CD14-positive monocyte (primary cell): ENCODE results near the gene TNFRSF4. TPM values are rescaled to one million over a fixed set of nuclear protein-coding genes. Genes with fewer than 3 reads are reported as not detected.

Experiments
- DNase-seq, 3 donors: peaks; one replicate each; pipeline ENCODE4 v3.0.0-alpha.2; 2011 to 2022
- H2AFZ ChIP-seq: 2 replicates; pipeline ENCODE4 v1.6.0; 2012; ENCODE audit warnings: mild to moderate bottlenecking, low read depth, low read length, inconsistent platforms; ENCODE audit not compliant: insufficient read depth, poor library complexity, severe bottlenecking
- H3K27ac ChIP-seq, 2 donors: 1 replicate in 1 of 2; 2 replicates in 1 of 2; pipeline ENCODE4 v1.5.1; 2012 to 2013; ENCODE audit warnings: low read length in 2 of 2, control low read depth in 1 of 2, inconsistent platforms in 1 of 2, low read depth in 1 of 2, mild to moderate bottlenecking in 1 of 2
- H3K27me3 ChIP-seq, 2 donors: one replicate each; pipeline versions ENCODE4 v1.6.0 to v1.6.1; 2011 to 2013; ENCODE audit warnings: low read length in 2 of 2; ENCODE audit not compliant: control insufficient read depth in 2 of 2, insufficient read depth in 2 of 2
- H3K36me3 ChIP-seq, 2 donors: replicated peaks in 1 of 2; 1 replicate in 1 of 2; 2 replicates in 1 of 2; pipeline versions ENCODE4 v1.5.1 to v1.6.1; 2012 to 2013; ENCODE audit warnings: low read length in 2 of 2, control low read depth in 1 of 2, inconsistent platforms in 1 of 2, mild to moderate bottlenecking in 1 of 2; ENCODE audit not compliant: insufficient read depth in 2 of 2, control insufficient read depth in 1 of 2
- H3K4me1 ChIP-seq, 2 donors: 1 replicate in 1 of 2; 2 replicates in 1 of 2; pipeline versions ENCODE4 v1.5.1 to v1.6.1; 2012 to 2013; ENCODE audit warnings: low read length in 2 of 2, control low read depth in 1 of 2, inconsistent platforms in 1 of 2, mild to moderate bottlenecking in 1 of 2, moderate library complexity in 1 of 2; ENCODE audit not compliant: insufficient read depth in 2 of 2, control insufficient read depth in 1 of 2
- H3K4me2 ChIP-seq: replicated peaks from 2 replicates; pipeline ENCODE3; 2012; ENCODE audit warnings: low read length, moderate library complexity, mild to moderate bottlenecking; ENCODE audit not compliant: poor library complexity, severe bottlenecking; ENCODE audit errors: extremely low read depth
- H3K4me3 ChIP-seq, 3 experiments: fragments of 200-600 bp in 1 of 3; sonication (generic) in 1 of 3; replicated peaks in 1 of 3; 1 replicate in 2 of 3; 2 replicates in 1 of 3; pipeline ENCODE4 v1.5.1; 2011 to 2013; ENCODE audit warnings: low read length in 3 of 3, mild to moderate bottlenecking in 3 of 3, control low read depth in 2 of 3, low read depth in 2 of 3, inconsistent platforms in 1 of 3, moderate library complexity in 1 of 3
- H3K79me2 ChIP-seq: 2 replicates; pipeline ENCODE4 v1.6.0; 2012; ENCODE audit warnings: mild to moderate bottlenecking, control low read depth, inconsistent platforms, low read length, moderate library complexity; ENCODE audit not compliant: insufficient read depth
- H3K9ac ChIP-seq: 2 replicates; pipeline ENCODE4 v1.6.0; 2017; ENCODE audit warnings: low read length, mild to moderate bottlenecking; ENCODE audit not compliant: insufficient read depth, poor library complexity, severe bottlenecking
- H3K9me3 ChIP-seq, 2 donors: replicated peaks in 1 of 2; 1 replicate in 1 of 2; 2 replicates in 1 of 2; pipeline versions ENCODE4 v1.5.1 to v1.6.1; 2012 to 2013; ENCODE audit warnings: low read length in 2 of 2, control low read depth in 1 of 2; ENCODE audit not compliant: control insufficient read depth in 1 of 2, insufficient read depth in 1 of 2
- H4K20me1 ChIP-seq: 2 replicates; pipeline ENCODE4 v1.6.0; 2012; ENCODE audit warnings: mild to moderate bottlenecking, low read length, control low read depth, moderate library complexity; ENCODE audit not compliant: insufficient read depth
- H3K27ac Mint-ChIP-seq, 7 donors: one replicate each; pipeline ENCODE4 v1.8.0; 2020; ENCODE audit warnings: mild to moderate bottlenecking in 7 of 7, mixed read lengths in 7 of 7, moderate library complexity in 6 of 7, inconsistent platforms in 2 of 7
- H3K27me3 Mint-ChIP-seq, 3 donors: one replicate each; pipeline ENCODE4 v1.8.0; 2021 to 2022; ENCODE audit warnings: low read depth in 3 of 3, mild to moderate bottlenecking in 3 of 3, mixed read lengths in 3 of 3, moderate library complexity in 3 of 3, inconsistent platforms in 1 of 3
- H3K36me3 Mint-ChIP-seq, 2 donors: one replicate each; pipeline ENCODE4 v1.8.0; 2020; ENCODE audit warnings: mixed read lengths in 2 of 2, inconsistent platforms in 1 of 2, mild to moderate bottlenecking in 1 of 2
- H3K4me1 Mint-ChIP-seq: one replicate; pipeline ENCODE4 v1.8.0; 2020; ENCODE audit warnings: mild to moderate bottlenecking, mixed read lengths
- H3K4me3 Mint-ChIP-seq, 2 donors: one replicate each; pipeline ENCODE4 v1.8.0; 2020; ENCODE audit warnings: mild to moderate bottlenecking in 2 of 2, mixed read lengths in 2 of 2, moderate library complexity in 1 of 2
- H3K9me3 Mint-ChIP-seq, 7 donors: one replicate each; pipeline ENCODE4 v1.8.0; 2020 to 2022; ENCODE audit warnings: mixed read lengths in 7 of 7, mild to moderate bottlenecking in 6 of 7, moderate library complexity in 6 of 7, inconsistent platforms in 2 of 7
- CTCF ChIP-seq: fragments of 200-600 bp; IDR thresholded peaks from one replicate; pipeline ENCODE4 v1.8.0; 2022; ENCODE audit warnings: antibody characterized with exemption, mild to moderate bottlenecking
- WGBS: methylation state at CpG from one replicate; pipeline ENCODE4 v1.1.5; 2013; ENCODE audit warnings: missing lambda C conversion rate; ENCODE audit not compliant: insufficient coverage; 5-methylcytosine and 5-hydroxymethylcytosine counted together
- intact Hi-C, 2 donors: fragments of 100-400 bp; cut with micrococcal nuclease; formaldehyde crosslinking; loops; one replicate each; pipeline versions ENCODE4 v1.15.0 to v1.15.1; 2023
- polyA plus RNA-seq, 3 donors: library from polyadenylated mRNA; depleted of rRNA in 1 of 3; unstranded in 2 of 3; stranded (reverse) in 1 of 3; fragments of 300-500 nt in 2 of 3; fragments of >200 nt in 1 of 3; fragmentation: Illumina TruSeq in 2 of 3; gene quantifications; 1 replicate in 2 of 3; 2 replicates in 1 of 3; pipeline ENCODE4 v1.2.3, GENCODE V29; 2012 to 2021

Gene TNFRSF4
- polyA plus RNA-seq, 3 donors, result 0.05 TPM; not detected in 2

- no peaks in the 10 kb centered on the region for H4K20me1 ChIP-seq
- H3K9ac ChIP-seq, result no peak overlapping the region
- peaks cover 0 to 10% of the 10 kb centered on the region in 2 donors for H3K9me3 ChIP-seq
- H3K27ac Mint-ChIP-seq, result peak overlapping the region in 2 of 7 donors; percentile 12 to 45
- H3K79me2 ChIP-seq, result no peaks in the 10 kb centered on the region
- H3K9me3 Mint-ChIP-seq, result peaks cover 12 to 26% (median 22%) of the 10 kb centered on the region in 7 donors
- WGBS, result 95% methylated on average over 45 of the region's 48 CpGs
- no peak overlapping the region for H3K4me3 ChIP-seq
- no peaks in the 10 kb centered on the region for H3K36me3 ChIP-seq
- no peaks in the 10 kb centered on the region for H3K36me3 Mint-ChIP-seq
- peaks cover 14 to 34% (median 20%) of the 10 kb centered on the region in 3 donors for H3K27me3 Mint-ChIP-seq
- H3K27me3 ChIP-seq, result peaks cover 0 to 9% of the 10 kb centered on the region in 2 donors
- TF ChIP-seq CTCF, result no peak
- no peak for DNase-seq
- H3K4me2 ChIP-seq, result no peak overlapping the region
- no peaks in the 10 kb centered on the region for H3K4me1 ChIP-seq
- no peaks in the 10 kb centered on the region for H3K4me1 Mint-ChIP-seq
- H2AFZ ChIP-seq, result no peak overlapping the region
- no peak overlapping the region for H3K4me3 Mint-ChIP-seq
- intact Hi-C loops, result no loop called here
- H3K27ac ChIP-seq, result no peak overlapping the region
Observed at GRCh38 chr1:1197551-1198422, 16.2 kb downstream of the TNFRSF4 start.

GRCh38 chr1:1197188-1197500, 16.8 kb downstream of the TNFRSF4 start:
- H3K27ac ChIP-seq, result no peak overlapping the region
- intact Hi-C loops, result no loop called here
- H3K27me3 ChIP-seq, result peaks cover 0 to 9% of the 10 kb centered on the region in 2 donors
- WGBS, result 100% methylated on average over 3 of the region's 8 CpGs
- no peaks in the 10 kb centered on the region for H3K36me3 ChIP-seq
- H3K79me2 ChIP-seq, result no peaks in the 10 kb centered on the region
- H3K4me1 ChIP-seq, result no peaks in the 10 kb centered on the region
- DNase-seq, result no peak
- no peaks in the 10 kb centered on the region for H3K4me1 Mint-ChIP-seq
- no peaks in the 10 kb centered on the region for H3K36me3 Mint-ChIP-seq
- H3K9me3 ChIP-seq, result peaks cover 0 to 10% of the 10 kb centered on the region in 2 donors
- peaks cover 14 to 32% (median 20%) of the 10 kb centered on the region in 3 donors for H3K27me3 Mint-ChIP-seq
- no peak overlapping the region for H3K4me3 ChIP-seq
- H2AFZ ChIP-seq, result no peak overlapping the region
- no peaks in the 10 kb centered on the region for H4K20me1 ChIP-seq
- TF ChIP-seq CTCF, result no peak
- H3K4me2 ChIP-seq, result no peak overlapping the region
- peaks cover 12 to 26% (median 22%) of the 10 kb centered on the region in 7 donors for H3K9me3 Mint-ChIP-seq
- H3K27ac Mint-ChIP-seq, result no peak overlapping the region
- H3K4me3 Mint-ChIP-seq, result no peak overlapping the region
- H3K9ac ChIP-seq, result no peak overlapping the region
